HEK293 (cell line): ENCODE measurements around the gene RAB3B.

ENCODE experiments used
- BCL11A ChIP-seq: fragments of 450-650 bp; formaldehyde crosslinking; IDR thresholded peaks from 2 replicates; pipeline ENCODE4 v1.5.1; 2016; ENCODE audit warnings: low read depth, missing biosample characterization, missing genetic modification characterization
- KLF10 ChIP-seq: fragments of 450-650 bp; IDR thresholded peaks from 2 replicates; pipeline ENCODE4 v1.5.1; 2018; ENCODE audit warnings: missing biosample characterization, mild to moderate bottlenecking, missing genetic modification characterization
- OSR2 ChIP-seq: fragments of 450-650 bp; formaldehyde crosslinking; IDR thresholded peaks from 2 replicates; pipeline ENCODE4 v1.5.1; 2016; ENCODE audit warnings: missing biosample characterization, missing genetic modification characterization
- SCRT2 ChIP-seq: fragments of 450-650 bp; formaldehyde crosslinking; IDR thresholded peaks from 2 replicates; pipeline ENCODE4 v1.5.1; 2016; ENCODE audit warnings: missing biosample characterization, missing genetic modification characterization
- ZFP41 ChIP-seq: fragments of 450-650 bp; formaldehyde crosslinking; IDR thresholded peaks from 2 replicates; pipeline ENCODE4 v1.5.1; 2016; ENCODE audit warnings: missing biosample characterization, missing genetic modification characterization, borderline replicate concordance
- ZNF10 ChIP-seq: fragments of 450-650 bp; formaldehyde crosslinking; IDR thresholded peaks from 2 replicates; pipeline ENCODE4 v1.5.1; 2017; ENCODE audit warnings: missing biosample characterization, missing genetic modification characterization
- ZNF174 ChIP-seq: fragments of 450-650 bp; formaldehyde crosslinking; IDR thresholded peaks from 2 replicates; pipeline ENCODE4 v1.5.0; 2017; ENCODE audit warnings: missing biosample characterization, mild to moderate bottlenecking, missing genetic modification characterization
- ZNF24 ChIP-seq: fragments of 450-650 bp; formaldehyde crosslinking; IDR thresholded peaks from 2 replicates; pipeline ENCODE4 v1.5.1; 2016; ENCODE audit warnings: missing biosample characterization, missing genetic modification characterization
- ZNF423 ChIP-seq: fragments of 450-650 bp; formaldehyde crosslinking; IDR thresholded peaks from 2 replicates; pipeline ENCODE4 v1.5.1; 2016; ENCODE audit warnings: missing biosample characterization, missing genetic modification characterization
- ZNF433 ChIP-seq: fragments of 450-650 bp; formaldehyde crosslinking; IDR thresholded peaks from 2 replicates; pipeline ENCODE4 v1.5.1; 2016; ENCODE audit warnings: missing biosample characterization, missing genetic modification characterization, low read depth
- ZNF514 ChIP-seq: fragments of 450-650 bp; formaldehyde crosslinking; IDR thresholded peaks from 2 replicates; pipeline ENCODE4 v1.5.1; 2016; ENCODE audit warnings: missing biosample characterization, missing genetic modification characterization
- ZNF521 ChIP-seq: fragments of 450-650 bp; formaldehyde crosslinking; IDR thresholded peaks from 2 replicates; pipeline ENCODE4 v1.5.1; 2017; ENCODE audit warnings: missing biosample characterization, mild to moderate bottlenecking, missing genetic modification characterization
- ZNF558 ChIP-seq: fragments of 450-650 bp; formaldehyde crosslinking; IDR thresholded peaks from 2 replicates; pipeline ENCODE4 v1.5.1; 2016; ENCODE audit warnings: missing biosample characterization, missing genetic modification characterization
- ZNF610 ChIP-seq: fragments of 450-650 bp; formaldehyde crosslinking; IDR thresholded peaks from 2 replicates; pipeline ENCODE4 v1.5.1; 2016; ENCODE audit warnings: missing biosample characterization, missing genetic modification characterization, borderline replicate concordance
- ZNF629 ChIP-seq: fragments of 450-650 bp; formaldehyde crosslinking; IDR thresholded peaks from 2 replicates; pipeline ENCODE4 v1.5.1; 2017; ENCODE audit warnings: missing biosample characterization, missing genetic modification characterization
- ZNF660 ChIP-seq: fragments of 450-650 bp; IDR thresholded peaks from 2 replicates; pipeline ENCODE4 v1.5.1; 2018; ENCODE audit warnings: missing biosample characterization, mild to moderate bottlenecking, missing genetic modification characterization
- ZNF768 ChIP-seq: fragments of 450-650 bp; formaldehyde crosslinking; IDR thresholded peaks from 2 replicates; pipeline ENCODE4 v1.5.1; 2018; ENCODE audit warnings: missing biosample characterization, mild to moderate bottlenecking, missing genetic modification characterization
- ZNF843 ChIP-seq: fragments of 450-650 bp; formaldehyde crosslinking; IDR thresholded peaks from 2 replicates; pipeline ENCODE4 v1.5.1; 2016; ENCODE audit warnings: missing biosample characterization, missing genetic modification characterization
- TF ChIP-seq, protein P1 (sequence below): fragments of 450-650 bp; formaldehyde crosslinking; IDR thresholded peaks from 2 replicates; pipeline ENCODE4 v1.5.1; 2016; ENCODE audit warnings: missing biosample characterization, missing genetic modification characterization
- TF ChIP-seq, protein P2 (sequence below): fragments of 450-650 bp; formaldehyde crosslinking; IDR thresholded peaks from 2 replicates; pipeline ENCODE4 v1.5.1; 2016; ENCODE audit warnings: missing biosample characterization, missing genetic modification characterization
- TF ChIP-seq, protein P3 (sequence below): fragments of 450-650 bp; formaldehyde crosslinking; IDR thresholded peaks from 2 replicates; pipeline ENCODE4 v1.5.1; 2016; ENCODE audit warnings: missing biosample characterization, missing genetic modification characterization
- TF ChIP-seq, protein P4 (sequence below): fragments of 450-650 bp; formaldehyde crosslinking; IDR thresholded peaks from 2 replicates; pipeline ENCODE4 v1.5.1; 2016; ENCODE audit warnings: missing biosample characterization, missing genetic modification characterization
- TF ChIP-seq, protein P5 (sequence below): fragments of 450-650 bp; formaldehyde crosslinking; IDR thresholded peaks from 2 replicates; pipeline ENCODE4 v1.5.1; 2017; ENCODE audit warnings: missing biosample characterization, missing genetic modification characterization
- TF ChIP-seq, protein P6 (sequence below): fragments of 450-650 bp; formaldehyde crosslinking; IDR thresholded peaks from 2 replicates; pipeline ENCODE4 v1.5.0; 2017; ENCODE audit warnings: missing biosample characterization, missing genetic modification characterization, borderline replicate concordance
- TF ChIP-seq, protein P7 (sequence below): fragments of 450-650 bp; formaldehyde crosslinking; IDR thresholded peaks from 2 replicates; pipeline ENCODE4 v1.5.1; 2016; ENCODE audit warnings: missing biosample characterization, missing genetic modification characterization
- TF ChIP-seq, protein P8 (sequence below): fragments of 450-650 bp; formaldehyde crosslinking; IDR thresholded peaks from 2 replicates; pipeline ENCODE4 v1.5.1; 2017; ENCODE audit warnings: missing biosample characterization, missing genetic modification characterization

RAB3B gene

DNA sequence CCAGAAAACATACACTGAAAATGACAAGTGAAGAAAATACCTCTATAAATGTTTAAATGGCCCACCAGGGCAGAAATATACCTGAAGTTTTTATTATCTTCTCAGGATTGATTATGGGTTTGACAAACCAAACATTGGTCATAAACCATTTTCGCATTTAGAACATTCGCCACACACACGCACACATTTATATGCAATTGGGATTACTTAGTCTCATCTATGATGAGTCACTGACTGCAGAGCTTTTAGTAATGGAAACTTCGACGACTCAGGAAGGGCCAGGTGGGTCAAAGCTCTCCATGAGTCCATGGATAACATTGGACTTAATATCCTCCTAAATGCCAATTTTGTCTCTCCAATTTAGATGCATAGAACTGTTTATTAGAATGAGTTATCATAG lies 128.8 kb downstream of the RAB3B start (continued):
- TF ChIP-seq, protein P1, sequence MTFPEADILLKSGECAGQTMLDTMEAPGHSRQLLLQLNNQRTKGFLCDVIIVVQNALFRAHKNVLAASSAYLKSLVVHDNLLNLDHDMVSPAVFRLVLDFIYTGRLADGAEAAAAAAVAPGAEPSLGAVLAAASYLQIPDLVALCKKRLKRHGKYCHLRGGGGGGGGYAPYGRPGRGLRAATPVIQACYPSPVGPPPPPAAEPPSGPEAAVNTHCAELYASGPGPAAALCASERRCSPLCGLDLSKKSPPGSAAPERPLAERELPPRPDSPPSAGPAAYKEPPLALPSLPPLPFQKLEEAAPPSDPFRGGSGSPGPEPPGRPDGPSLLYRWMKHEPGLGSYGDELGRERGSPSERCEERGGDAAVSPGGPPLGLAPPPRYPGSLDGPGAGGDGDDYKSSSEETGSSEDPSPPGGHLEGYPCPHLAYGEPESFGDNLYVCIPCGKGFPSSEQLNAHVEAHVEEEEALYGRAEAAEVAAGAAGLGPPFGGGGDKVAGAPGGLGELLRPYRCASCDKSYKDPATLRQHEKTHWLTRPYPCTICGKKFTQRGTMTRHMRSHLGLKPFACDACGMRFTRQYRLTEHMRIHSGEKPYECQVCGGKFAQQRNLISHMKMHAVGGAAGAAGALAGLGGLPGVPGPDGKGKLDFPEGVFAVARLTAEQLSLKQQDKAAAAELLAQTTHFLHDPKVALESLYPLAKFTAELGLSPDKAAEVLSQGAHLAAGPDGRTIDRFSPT (tag by site-specific recombination): 0 out of 2 replicates have a peak, but pooled peaks have one; percentile 32
- TF ChIP-seq ZNF558 (tag by site-specific recombination): no peak
- TF ChIP-seq, protein P2, sequence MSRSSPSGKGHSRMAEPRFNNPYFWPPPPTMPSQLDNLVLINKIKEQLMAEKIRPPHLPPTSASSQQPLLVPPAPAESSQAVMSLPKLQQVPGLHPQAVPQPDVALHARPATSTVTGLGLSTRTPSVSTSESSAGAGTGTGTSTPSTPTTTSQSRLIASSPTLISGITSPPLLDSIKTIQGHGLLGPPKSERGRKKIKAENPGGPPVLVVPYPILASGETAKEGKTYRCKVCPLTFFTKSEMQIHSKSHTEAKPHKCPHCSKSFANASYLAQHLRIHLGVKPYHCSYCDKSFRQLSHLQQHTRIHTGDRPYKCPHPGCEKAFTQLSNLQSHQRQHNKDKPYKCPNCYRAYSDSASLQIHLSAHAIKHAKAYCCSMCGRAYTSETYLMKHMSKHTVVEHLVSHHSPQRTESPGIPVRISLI (tag by site-specific recombination): no peak
- no peak for TF ChIP-seq ZNF174 (tag by site-specific recombination)
- TF ChIP-seq, protein P3, sequence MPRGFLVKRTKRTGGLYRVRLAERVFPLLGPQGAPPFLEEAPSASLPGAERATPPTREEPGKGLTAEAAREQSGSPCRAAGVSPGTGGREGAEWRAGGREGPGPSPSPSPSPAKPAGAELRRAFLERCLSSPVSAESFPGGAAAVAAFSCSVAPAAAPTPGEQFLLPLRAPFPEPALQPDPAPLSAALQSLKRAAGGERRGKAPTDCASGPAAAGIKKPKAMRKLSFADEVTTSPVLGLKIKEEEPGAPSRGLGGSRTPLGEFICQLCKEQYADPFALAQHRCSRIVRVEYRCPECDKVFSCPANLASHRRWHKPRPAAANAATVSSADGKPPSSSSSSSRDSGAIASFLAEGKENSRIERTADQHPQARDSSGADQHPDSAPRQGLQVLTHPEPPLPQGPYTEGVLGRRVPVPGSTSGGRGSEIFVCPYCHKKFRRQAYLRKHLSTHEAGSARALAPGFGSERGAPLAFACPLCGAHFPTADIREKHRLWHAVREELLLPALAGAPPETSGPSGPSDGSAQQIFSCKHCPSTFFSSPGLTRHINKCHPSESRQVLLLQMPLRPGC: no peak
- TF ChIP-seq, protein P4, sequence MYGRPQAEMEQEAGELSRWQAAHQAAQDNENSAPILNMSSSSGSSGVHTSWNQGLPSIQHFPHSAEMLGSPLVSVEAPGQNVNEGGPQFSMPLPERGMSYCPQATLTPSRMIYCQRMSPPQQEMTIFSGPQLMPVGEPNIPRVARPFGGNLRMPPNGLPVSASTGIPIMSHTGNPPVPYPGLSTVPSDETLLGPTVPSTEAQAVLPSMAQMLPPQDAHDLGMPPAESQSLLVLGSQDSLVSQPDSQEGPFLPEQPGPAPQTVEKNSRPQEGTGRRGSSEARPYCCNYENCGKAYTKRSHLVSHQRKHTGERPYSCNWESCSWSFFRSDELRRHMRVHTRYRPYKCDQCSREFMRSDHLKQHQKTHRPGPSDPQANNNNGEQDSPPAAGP (tag by site-specific recombination): 0 out of 2 replicates have a peak, but pooled peaks have one; percentile 23
- TF ChIP-seq ZNF10 (tag by site-specific recombination): no peak
- no peak for TF ChIP-seq ZFP41 (tag by site-specific recombination)
- no peak for TF ChIP-seq ZNF433 (tag by site-specific recombination)
- TF ChIP-seq ZNF514: no peak
- TF ChIP-seq ZNF521: no peak
- TF ChIP-seq, protein P5, sequence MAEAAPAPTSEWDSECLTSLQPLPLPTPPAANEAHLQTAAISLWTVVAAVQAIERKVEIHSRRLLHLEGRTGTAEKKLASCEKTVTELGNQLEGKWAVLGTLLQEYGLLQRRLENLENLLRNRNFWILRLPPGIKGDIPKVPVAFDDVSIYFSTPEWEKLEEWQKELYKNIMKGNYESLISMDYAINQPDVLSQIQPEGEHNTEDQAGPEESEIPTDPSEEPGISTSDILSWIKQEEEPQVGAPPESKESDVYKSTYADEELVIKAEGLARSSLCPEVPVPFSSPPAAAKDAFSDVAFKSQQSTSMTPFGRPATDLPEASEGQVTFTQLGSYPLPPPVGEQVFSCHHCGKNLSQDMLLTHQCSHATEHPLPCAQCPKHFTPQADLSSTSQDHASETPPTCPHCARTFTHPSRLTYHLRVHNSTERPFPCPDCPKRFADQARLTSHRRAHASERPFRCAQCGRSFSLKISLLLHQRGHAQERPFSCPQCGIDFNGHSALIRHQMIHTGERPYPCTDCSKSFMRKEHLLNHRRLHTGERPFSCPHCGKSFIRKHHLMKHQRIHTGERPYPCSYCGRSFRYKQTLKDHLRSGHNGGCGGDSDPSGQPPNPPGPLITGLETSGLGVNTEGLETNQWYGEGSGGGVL: no peak
- no peak for TF ChIP-seq ZNF610
- TF ChIP-seq BCL11A (tag by site-specific recombination): no peak
- TF ChIP-seq, protein P6, sequence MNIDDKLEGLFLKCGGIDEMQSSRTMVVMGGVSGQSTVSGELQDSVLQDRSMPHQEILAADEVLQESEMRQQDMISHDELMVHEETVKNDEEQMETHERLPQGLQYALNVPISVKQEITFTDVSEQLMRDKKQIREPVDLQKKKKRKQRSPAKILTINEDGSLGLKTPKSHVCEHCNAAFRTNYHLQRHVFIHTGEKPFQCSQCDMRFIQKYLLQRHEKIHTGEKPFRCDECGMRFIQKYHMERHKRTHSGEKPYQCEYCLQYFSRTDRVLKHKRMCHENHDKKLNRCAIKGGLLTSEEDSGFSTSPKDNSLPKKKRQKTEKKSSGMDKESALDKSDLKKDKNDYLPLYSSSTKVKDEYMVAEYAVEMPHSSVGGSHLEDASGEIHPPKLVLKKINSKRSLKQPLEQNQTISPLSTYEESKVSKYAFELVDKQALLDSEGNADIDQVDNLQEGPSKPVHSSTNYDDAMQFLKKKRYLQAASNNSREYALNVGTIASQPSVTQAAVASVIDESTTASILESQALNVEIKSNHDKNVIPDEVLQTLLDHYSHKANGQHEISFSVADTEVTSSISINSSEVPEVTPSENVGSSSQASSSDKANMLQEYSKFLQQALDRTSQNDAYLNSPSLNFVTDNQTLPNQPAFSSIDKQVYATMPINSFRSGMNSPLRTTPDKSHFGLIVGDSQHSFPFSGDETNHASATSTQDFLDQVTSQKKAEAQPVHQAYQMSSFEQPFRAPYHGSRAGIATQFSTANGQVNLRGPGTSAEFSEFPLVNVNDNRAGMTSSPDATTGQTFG (tag by site-specific recombination): no peak
- no peak for TF ChIP-seq ZNF843 (tag by site-specific recombination)
- TF ChIP-seq ZNF660: 0 out of 2 replicates have a peak, but pooled peaks have one; percentile 47
- no peak for TF ChIP-seq OSR2 (tag by site-specific recombination)
- TF ChIP-seq, protein P7, sequence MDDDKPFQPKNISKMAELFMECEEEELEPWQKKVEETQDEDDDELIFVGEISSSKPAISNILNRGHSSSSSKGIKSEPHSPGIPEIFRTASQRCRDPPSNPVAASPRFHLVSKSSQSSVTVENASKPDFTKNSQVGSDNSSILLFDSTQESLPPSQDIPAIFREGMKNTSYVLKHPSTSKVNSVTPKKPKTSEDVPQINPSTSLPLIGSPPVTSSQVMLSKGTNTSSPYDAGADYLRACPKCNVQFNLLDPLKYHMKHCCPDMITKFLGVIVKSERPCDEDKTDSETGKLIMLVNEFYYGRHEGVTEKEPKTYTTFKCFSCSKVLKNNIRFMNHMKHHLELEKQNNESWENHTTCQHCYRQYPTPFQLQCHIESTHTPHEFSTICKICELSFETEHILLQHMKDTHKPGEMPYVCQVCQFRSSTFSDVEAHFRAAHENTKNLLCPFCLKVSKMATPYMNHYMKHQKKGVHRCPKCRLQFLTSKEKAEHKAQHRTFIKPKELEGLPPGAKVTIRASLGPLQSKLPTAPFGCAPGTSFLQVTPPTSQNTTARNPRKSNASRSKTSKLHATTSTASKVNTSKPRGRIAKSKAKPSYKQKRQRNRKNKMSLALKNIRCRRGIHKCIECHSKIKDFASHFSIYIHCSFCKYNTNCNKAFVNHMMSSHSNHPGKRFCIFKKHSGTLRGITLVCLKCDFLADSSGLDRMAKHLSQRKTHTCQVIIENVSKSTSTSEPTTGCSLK (tag by site-specific recombination): no peak
- TF ChIP-seq ZNF423: no peak
- TF ChIP-seq ZNF768 (tag by site-specific recombination): no peak
- TF ChIP-seq ZNF24 (tag by site-specific recombination): no peak
- TF ChIP-seq, protein P8, sequence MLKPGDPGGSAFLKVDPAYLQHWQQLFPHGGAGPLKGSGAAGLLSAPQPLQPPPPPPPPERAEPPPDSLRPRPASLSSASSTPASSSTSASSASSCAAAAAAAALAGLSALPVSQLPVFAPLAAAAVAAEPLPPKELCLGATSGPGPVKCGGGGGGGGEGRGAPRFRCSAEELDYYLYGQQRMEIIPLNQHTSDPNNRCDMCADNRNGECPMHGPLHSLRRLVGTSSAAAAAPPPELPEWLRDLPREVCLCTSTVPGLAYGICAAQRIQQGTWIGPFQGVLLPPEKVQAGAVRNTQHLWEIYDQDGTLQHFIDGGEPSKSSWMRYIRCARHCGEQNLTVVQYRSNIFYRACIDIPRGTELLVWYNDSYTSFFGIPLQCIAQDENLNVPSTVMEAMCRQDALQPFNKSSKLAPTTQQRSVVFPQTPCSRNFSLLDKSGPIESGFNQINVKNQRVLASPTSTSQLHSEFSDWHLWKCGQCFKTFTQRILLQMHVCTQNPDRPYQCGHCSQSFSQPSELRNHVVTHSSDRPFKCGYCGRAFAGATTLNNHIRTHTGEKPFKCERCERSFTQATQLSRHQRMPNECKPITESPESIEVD: peak; percentile 56; the same call in 1 of the 2 replicates
- TF ChIP-seq ZNF629: 0 out of 2 replicates have a peak, but pooled peaks have one; percentile 4
- no peak for TF ChIP-seq KLF10 (tag by site-specific recombination)
- TF ChIP-seq SCRT2 (tag by site-specific recombination): no peak
